Endothelial cell of umbilical vein (primary cell): ENCODE measurements around the gene CTSA. TPM values are rescaled to one million over a fixed set of nuclear protein-coding genes. Genes with fewer than 3 reads are reported as not detected.

Experiments
- BruUV-seq: library from RNA; stranded (reverse); fragments of 400-500 nt; replicated peaks from 2 replicates; lab custom pipeline; 2021; lab: Mats Ljungman, UMichigan
- CTCF ChIA-PET: fragments of 300-600, 350-600 bp; sonication (Branson Sonifier 250); formaldehyde crosslinking; loops from one replicate; lab custom pipeline; 2021; ENCODE audit warnings: antibody characterized with exemption, inconsistent platforms; lab: Charles Lee
- POLR2A ChIA-PET: fragments of 300-600, 350-600 bp; sonication (Branson Sonifier 250); formaldehyde crosslinking; loops from one replicate; lab custom pipeline; 2021; ENCODE audit warnings: antibody characterized with exemption, inconsistent platforms; lab: Charles Lee
- DNase-seq: peaks from one replicate; pipeline ENCODE4 v3.0.0-alpha.2; 2011; ENCODE audit warnings: low read depth, low spot score
- FAIRE-seq: peaks from 2 replicates; lab custom pipeline; 2011; peaks lifted over from hg19 to GRCh38; lab: Jason Lieb, UNC
- H2AFZ ChIP-seq: 2 replicates; pipeline ENCODE4 v1.6.0; 2012; ENCODE audit warnings: low read depth, low read length, control low read depth, inconsistent platforms
- H3K27ac ChIP-seq: 2 replicates; pipeline ENCODE4 v1.5.1; 2011; ENCODE audit warnings: low read depth, mild to moderate bottlenecking, control low read depth, low read length, moderate library complexity; ENCODE audit not compliant: insufficient read depth
- H3K27me3 ChIP-seq, 2 experiments: 2 replicates each; pipeline versions ENCODE4 v1.6.0 to v1.6.1; 2011; ENCODE audit warnings: low read length in 2 of 2, mixed read lengths in 1 of 2; ENCODE audit not compliant: control insufficient read depth in 2 of 2, insufficient read depth in 2 of 2
- H3K36me3 ChIP-seq, 2 experiments: 2 replicates in 1 of 2; 3 replicates in 1 of 2; pipeline ENCODE4 v1.5.1; 2011; ENCODE audit warnings: low read length in 2 of 2, mild to moderate bottlenecking in 1 of 2, moderate library complexity in 1 of 2; ENCODE audit not compliant: control insufficient read depth in 2 of 2, insufficient read depth in 2 of 2; ENCODE audit errors: extremely low read depth in 1 of 2
- H3K4me1 ChIP-seq: 3 replicates; pipeline ENCODE4 v1.5.1; 2011; ENCODE audit warnings: mild to moderate bottlenecking, low read length; ENCODE audit not compliant: control insufficient read depth, insufficient read depth; ENCODE audit errors: extremely low read depth
- H3K4me2 ChIP-seq: 2 replicates; pipeline ENCODE4 v1.6.1; 2011; ENCODE audit warnings: low read length, control low read depth, mixed read lengths; ENCODE audit not compliant: insufficient read depth
- H3K4me3 ChIP-seq, 3 experiments: fragments of 200-600 bp in 1 of 3; sonication (generic), shearing (Covaris generic) in 1 of 3; replicated peaks in 1 of 3; 2 replicates each; pipeline ENCODE4 v1.5.1; 2011 to 2016; ENCODE audit warnings: control low read depth in 3 of 3, low read length in 3 of 3, mild to moderate bottlenecking in 2 of 3, inconsistent platforms in 1 of 3, low read depth in 1 of 3, moderate library complexity in 1 of 3; ENCODE audit not compliant: insufficient read depth in 1 of 3
- H3K79me2 ChIP-seq: 2 replicates; pipeline ENCODE4 v1.6.0; 2012; ENCODE audit warnings: low read length, inconsistent platforms; ENCODE audit not compliant: control insufficient read depth, insufficient read depth
- H3K9ac ChIP-seq: replicated peaks from 2 replicates; pipeline ENCODE3; 2011; ENCODE audit warnings: low read length, control low read depth; ENCODE audit not compliant: insufficient read depth; ENCODE audit errors: extremely low read depth
- H3K9me1 ChIP-seq: replicated peaks from 3 replicates; pipeline ENCODE4 v1.6.0; 2011; ENCODE audit warnings: mild to moderate bottlenecking, low read length; ENCODE audit not compliant: control insufficient read depth, insufficient read depth; ENCODE audit errors: extremely low read depth
- H3K9me3 ChIP-seq: replicated peaks from 2 replicates; pipeline ENCODE4 v1.5.1; 2012; ENCODE audit warnings: low read length, inconsistent platforms; ENCODE audit not compliant: control insufficient read depth, insufficient read depth
- H4K20me1 ChIP-seq: replicated peaks from 2 replicates; pipeline ENCODE3; 2011; ENCODE audit warnings: mild to moderate bottlenecking, low read length; ENCODE audit not compliant: control insufficient read depth, insufficient read depth; ENCODE audit errors: extremely low read depth
- CTCF ChIP-seq, 2 donors: IDR thresholded peaks; 1 replicate in 1 of 2; 2 replicates in 1 of 2; pipeline ENCODE4 v1.5.1; 2011; ENCODE audit warnings: low read length in 2 of 2, mild to moderate bottlenecking in 2 of 2, moderate library complexity in 2 of 2, control low read depth in 1 of 2, inconsistent platforms in 1 of 2, low read depth in 1 of 2; ENCODE audit not compliant: insufficient read depth in 1 of 2; ENCODE audit errors: extremely low read depth in 1 of 2
- EZH2 ChIP-seq: IDR thresholded peaks from 2 replicates; pipeline ENCODE4 v1.6.1; 2012; ENCODE audit warnings: borderline replicate concordance, low read depth, mild to moderate bottlenecking, moderate library complexity, low read length, inconsistent platforms; ENCODE audit not compliant: severe bottlenecking
- FOS ChIP-seq: IDR thresholded peaks from 2 replicates; pipeline ENCODE4 v1.6.1; 2011; ENCODE audit warnings: mild to moderate bottlenecking, low read length, moderate library complexity, borderline replicate concordance; ENCODE audit not compliant: insufficient read depth
- GATA2 ChIP-seq: IDR thresholded peaks from 2 replicates; pipeline ENCODE4 v1.7.0; 2011; ENCODE audit warnings: low read depth, mild to moderate bottlenecking, moderate library complexity, mixed read lengths, low read length; ENCODE audit not compliant: insufficient read length, insufficient read depth
- JUN ChIP-seq: IDR thresholded peaks from 2 replicates; pipeline ENCODE4 v1.6.1; 2011; ENCODE audit warnings: borderline replicate concordance, low read depth; ENCODE audit not compliant: insufficient read length, insufficient read depth
- MAX ChIP-seq: IDR thresholded peaks from 2 replicates; pipeline ENCODE4 v1.6.1; 2011; ENCODE audit not compliant: insufficient read depth, insufficient read length
- MYC ChIP-seq: IDR thresholded peaks from one replicate; pipeline ENCODE4 v1.6.1; 2011; ENCODE audit warnings: mild to moderate bottlenecking, low read depth, low read length
- POLR2A ChIP-seq: IDR thresholded peaks from 2 replicates; pipeline ENCODE4 v1.6.1; 2012; ENCODE audit warnings: low read depth, mild to moderate bottlenecking, control low read depth, low read length
- POLR2AphosphoS5 ChIP-seq: IDR thresholded peaks from 2 replicates; pipeline ENCODE4 v1.6.1; 2012; ENCODE audit warnings: low read depth, mild to moderate bottlenecking, control low read depth, low read length, moderate library complexity; ENCODE audit not compliant: insufficient read depth
- dilution Hi-C: fragments of 300-500 bp; cut with MboI; formaldehyde crosslinking; loops from one replicate; pipeline ENCODE4 v1.15.0; 2019; ENCODE audit warnings: low sequenced_read_pairs; ENCODE audit not compliant: extremely low pct_ligation_motif_present
- intact Hi-C: fragments of 100-400 bp; cut with micrococcal nuclease; formaldehyde crosslinking; loops from one replicate; pipeline ENCODE4 v1.10.0; 2022
- polyA plus RNA-seq, 4 experiments: library from polyadenylated mRNA; depleted of rRNA in 3 of 4; stranded (reverse) in 3 of 4; unstranded in 1 of 4; fragments of >200 nt; gene quantifications; 2 replicates each; pipeline versions ENCODE4 v1.2.1 to v1.2.3, GENCODE V29; 2011 to 2012; ENCODE audit warnings: missing spikeins in 1 of 4
- total RNA-seq: library from RNA; stranded (reverse); gene quantifications from 2 replicates; pipeline ENCODE4 v1.2.3, GENCODE V29; 2021

The CTSA gene
- total and polyA plus RNA-seq, 2 donors (not counting 3 experiments of a cell fraction or from before 2014, with no cell fraction given): 169 to 409 TPM

GRCh38 chr20:45860560-45861220 lies 30.4 kb upstream of the CTSA start:
- dilution Hi-C loops: no loop called here
- intact Hi-C loops: no loop called here
- FAIRE-seq: no peak

More at GRCh38 chr20:45860560-45861220, 30.4 kb upstream of the CTSA start:
- peaks cover 12% of the 10 kb centered on the region for H3K4me1 ChIP-seq
- no peaks in the 10 kb centered on the region for H3K9me1 ChIP-seq
- H3K4me2 ChIP-seq: no peak overlapping the region
- BruUV-seq: no TSS peak
- TF ChIP-seq MYC (no peak), CTCF (IDR thresholded peaks at IDR 0.05; ENCODE audit: extremely low read depth in 1 of 2, insufficient read depth in 1 of 2, low read depth in 1 of 2, low read length in 2 of 2) (no peak), EZH2 (no peak), FOS (no peak), POLR2A (no peak), GATA2 (no peak), POLR2AphosphoS5 (no peak), JUN (no peak), MAX (no peak)
- peaks cover 6% of the 10 kb centered on the region for H3K79me2 ChIP-seq
- no peaks in the 10 kb centered on the region for H3K36me3 ChIP-seq
- no peaks in the 10 kb centered on the region for H3K27me3 ChIP-seq
- H3K27ac ChIP-seq: no peak overlapping the region
- ChIA-PET CTCF (interaction anchor here (1.0 to 1.4 kb wide), 2 partner anchors 62 to 74 kb away, joined by 3 to 4 read pairs; partner anchors contain the start of gene PCIF1), POLR2A (no interaction called here)
- H2AFZ ChIP-seq: no peak overlapping the region
- H3K9me3 ChIP-seq: no peaks in the 10 kb centered on the region
- H3K4me3 ChIP-seq: no peak overlapping the region
- peak; percentile 38 for DNase-seq
- no peak overlapping the region for H3K9ac ChIP-seq
- H4K20me1 ChIP-seq: no peaks in the 10 kb centered on the region
